Measurements from ENCODE around the gene CIT.

GRCh38 chr12:119645535-119646059 is 231.5 kb downstream of the CIT start:
- TF ChIP-seq GATA2 (IDR thresholded peaks at IDR 0.05; ENCODE audit: low read depth, low read length) = no peak
- TF ChIP-seq GATA3 (IDR thresholded peaks at IDR 0.05; ENCODE audit: low read depth, low read length) = no peak

Measured in SH-SY5Y (cell line).